WTC11 (cell line): Measurements from ENCODE around the gene GRIN3B. TPM values are rescaled to one million over a fixed set of nuclear protein-coding genes. Genes with fewer than 3 reads are reported as not detected.

Experiments
- ATAC-seq: fragments of 200-7000 bp; cut with Tn5 transposase; 2 replicates; pipeline ENCODE4 v1.10.0; 2021; ENCODE audit warnings: mild to moderate bottlenecking, moderate library complexity
- CTCF ChIA-PET: fragments of 300-600 bp; sonication (Branson Sonifier 250); formaldehyde crosslinking; loops from one replicate; lab custom pipeline; 2021; ENCODE audit warnings: antibody characterized with exemption; lab: Charles Lee
- POLR2A ChIA-PET: fragments of 350-600 bp; sonication (Branson Sonifier 250); formaldehyde crosslinking; loops from one replicate; lab custom pipeline; 2021; ENCODE audit warnings: antibody characterized with exemption; lab: Charles Lee
- DNase-seq: peaks from one replicate; pipeline ENCODE4 v3.0.0; 2021; ENCODE audit warnings: low spot score
- H3K27ac Mint-ChIP-seq: 2 replicates; pipeline ENCODE4 v1.8.0; 2021; ENCODE audit warnings: mixed read lengths
- H3K27me3 Mint-ChIP-seq: 2 replicates; pipeline ENCODE4 v1.8.0; 2021; ENCODE audit warnings: low read depth, mild to moderate bottlenecking, moderate library complexity, mixed read lengths
- H3K36me3 Mint-ChIP-seq: 2 replicates; pipeline ENCODE4 v1.8.0; 2021; ENCODE audit warnings: mixed read lengths
- H3K4me1 Mint-ChIP-seq: 2 replicates; pipeline ENCODE4 v1.8.0; 2022; ENCODE audit warnings: mixed read lengths
- H3K4me3 Mint-ChIP-seq: 2 replicates; pipeline ENCODE4 v1.8.0; 2021; ENCODE audit warnings: mild to moderate bottlenecking, moderate library complexity, mixed read lengths
- H3K9me3 Mint-ChIP-seq: 2 replicates; pipeline ENCODE4 v1.8.0; 2021; ENCODE audit warnings: mixed read lengths
- AR ChIP-seq: fragments of 250-450 bp; sonication (Bioruptor Pico); IDR thresholded peaks from 2 replicates; pipeline ENCODE4 v1.9.0; 2021; ENCODE audit warnings: mild to moderate bottlenecking
- ATF1 ChIP-seq: sonication (generic); formaldehyde crosslinking; IDR thresholded peaks from 2 replicates; pipeline ENCODE4 v1.8.1; 2023; ENCODE audit warnings: mild to moderate bottlenecking, moderate library complexity, missing genetic modification reagents
- ATF2 ChIP-seq: sonication (generic); formaldehyde crosslinking; IDR thresholded peaks from 2 replicates; pipeline ENCODE4 v1.8.1; 2022; ENCODE audit warnings: low read depth, missing genetic modification reagents, borderline replicate concordance
- ATF3 ChIP-seq: sonication (generic); formaldehyde crosslinking; conservative IDR thresholded peaks from 2 replicates; pipeline ENCODE4 v1.8.1; 2022; ENCODE audit warnings: mild to moderate bottlenecking, missing genetic modification reagents
- E2F5 ChIP-seq: sonication (generic); formaldehyde crosslinking; IDR thresholded peaks from 2 replicates; pipeline ENCODE4 v1.8.1; 2022; ENCODE audit warnings: mild to moderate bottlenecking, moderate library complexity, missing genetic modification reagents
- ELF4 ChIP-seq: sonication (generic); formaldehyde crosslinking; IDR thresholded peaks from 2 replicates; pipeline ENCODE4 v1.8.1; 2022; ENCODE audit warnings: low read depth, mild to moderate bottlenecking, moderate library complexity, missing genetic modification reagents
- EMX1 ChIP-seq: fragments of 250-450 bp; sonication (Bioruptor Pico); IDR thresholded peaks from 2 replicates; pipeline ENCODE4 v1.8.0; 2021; ENCODE audit warnings: mild to moderate bottlenecking
- HMGXB4 ChIP-seq: sonication (generic); formaldehyde crosslinking; IDR thresholded peaks from 2 replicates; pipeline ENCODE4 v1.8.1; 2023; ENCODE audit warnings: mild to moderate bottlenecking, moderate library complexity, missing genetic modification reagents
- NFYB ChIP-seq: sonication (generic); formaldehyde crosslinking; conservative IDR thresholded peaks from 2 replicates; pipeline ENCODE4 v1.8.0; 2022; ENCODE audit warnings: low read depth, missing genetic modification reagents
- NR1H2 ChIP-seq: sonication (generic); formaldehyde crosslinking; IDR thresholded peaks from 2 replicates; pipeline ENCODE4 v1.9.0; 2021; ENCODE audit warnings: mild to moderate bottlenecking, moderate library complexity, missing genetic modification reagents
- RORB ChIP-seq: fragments of 250-450 bp; sonication (Bioruptor Pico); IDR thresholded peaks from 2 replicates; pipeline ENCODE4 v1.9.0; 2021; ENCODE audit warnings: mild to moderate bottlenecking
- SP1 ChIP-seq: sonication (generic); formaldehyde crosslinking; conservative IDR thresholded peaks from 2 replicates; pipeline ENCODE4 v1.8.1; 2022; ENCODE audit warnings: missing genetic modification reagents
- ZBTB43 ChIP-seq: sonication (generic); formaldehyde crosslinking; IDR thresholded peaks from 2 replicates; pipeline ENCODE4 v1.8.1; 2023; ENCODE audit warnings: mild to moderate bottlenecking, missing genetic modification reagents
- ZNF121 ChIP-seq: sonication (generic); formaldehyde crosslinking; IDR thresholded peaks from 2 replicates; pipeline ENCODE4 v1.8.0; 2023; ENCODE audit warnings: missing genetic modification reagents
- ZNF219 ChIP-seq: sonication (generic); formaldehyde crosslinking; IDR thresholded peaks from 2 replicates; pipeline ENCODE4 v1.8.0; 2023; ENCODE audit warnings: missing genetic modification reagents, mild to moderate bottlenecking, borderline replicate concordance
- ZNF425 ChIP-seq: fragments of 250-450 bp; sonication (Bioruptor Pico); conservative IDR thresholded peaks from 2 replicates; pipeline ENCODE4 v1.9.0; 2021; ENCODE audit warnings: mild to moderate bottlenecking
- ZNF512 ChIP-seq: sonication (generic); formaldehyde crosslinking; IDR thresholded peaks from 2 replicates; pipeline ENCODE4 v1.8.1; 2022; ENCODE audit warnings: missing genetic modification reagents, borderline replicate concordance
- ZSCAN18 ChIP-seq: fragments of 250-450 bp; sonication (Bioruptor Pico); IDR thresholded peaks from 2 replicates; pipeline ENCODE4 v2.1.2; 2022; ENCODE audit warnings: mild to moderate bottlenecking, moderate library complexity
- total RNA-seq: library from RNA; stranded (reverse); gene quantifications from 3 replicates; pipeline ENCODE4 v1.2.3, GENCODE V29; 2021

GRIN3B gene
- total RNA-seq, 1 experiment from 2014 or later = 1.9 TPM

GRCh38 chr19:1045247-1045603, 45.0 kb downstream of the GRIN3B start:
- DNase-seq (peak; percentile 99), ATAC-seq (peak; percentile 72)
- peaks cover 5% of the 10 kb centered on the region; the same call in 1 of the 2 replicates for H3K4me1 Mint-ChIP-seq
- ChIA-PET CTCF (interaction anchor here (0.6 to 1.9 kb wide), 11 partner anchors 18 to 343 kb away, joined by 3 to 7 read pairs (median 5); partner anchors contain the start of genes ARHGAP45 and WDR18), POLR2A (no interaction called here)
- no peaks in the 10 kb centered on the region for H3K9me3 Mint-ChIP-seq
- peaks cover 3% of the 10 kb centered on the region; the same call in 1 of the 2 replicates for H3K36me3 Mint-ChIP-seq
- no peaks in the 10 kb centered on the region for H3K27me3 Mint-ChIP-seq
- H3K4me3 Mint-ChIP-seq = no peak overlapping the region
- TF ChIP-seq ZNF512 (CRISPR knock-in tag) = no peak
- no peak for TF ChIP-seq ZSCAN18 (CRISPR knock-in tag)
- no peak for TF ChIP-seq AR (CRISPR knock-in tag)
- peak; percentile 37; the same call in 1 of the 2 replicates for TF ChIP-seq SP1 (CRISPR knock-in tag)
- no peak for TF ChIP-seq ATF1 (CRISPR knock-in tag)
- no peak for TF ChIP-seq EMX1
- TF ChIP-seq NFYB (CRISPR knock-in tag) = peak; percentile 59
- TF ChIP-seq ELF4 (CRISPR knock-in tag) = no peak
- no peak for TF ChIP-seq ZBTB43 (CRISPR knock-in tag)
- TF ChIP-seq RORB (CRISPR knock-in tag) = no peak
- no peak for TF ChIP-seq E2F5
- TF ChIP-seq NR1H2 (CRISPR knock-in tag) = no peak
- no peak for TF ChIP-seq HMGXB4 (CRISPR knock-in tag)
- H3K27ac Mint-ChIP-seq = no peak overlapping the region

GRCh38 chr19:1046117-1046626, 46.0 kb downstream of the GRIN3B start:
- Mint-ChIP-seq H3K4me1 (no peaks in the 10 kb centered on the region), H3K4me3 (no peak overlapping the region), H3K27ac (no peak overlapping the region), H3K9me3 (no peaks in the 10 kb centered on the region), H3K36me3 (peaks cover 3% of the 10 kb centered on the region; the same call in 1 of the 2 replicates), H3K27me3 (no peaks in the 10 kb centered on the region)
- ChIA-PET POLR2A (no interaction called here), CTCF (interaction anchor here (1.1 to 3.2 kb wide), 6 partner anchors 20 to 127 kb away, joined by 3 to 17 read pairs (median 4); partner anchors contain the start of genes ARHGAP45 and WDR18)
- DNase-seq (no peak), ATAC-seq (no peak)
- TF ChIP-seq ZNF121 (CRISPR knock-in tag) (no peak), ATF2 (CRISPR knock-in tag) (no peak), ZNF219 (CRISPR knock-in tag) (no peak), ZNF425 (CRISPR knock-in tag) (no peak), ATF3 (no peak)
